Pancreas (tissue), 10 donors: Measurements from ENCODE around the gene STK39. TPM values are rescaled to one million over a fixed set of nuclear protein-coding genes. Genes with fewer than 3 reads are reported as not detected.

Source experiments
- ATAC-seq, 4 donors: fragments of 200-7000 bp; cut with Tn5 transposase; one replicate each; pipeline versions ENCODE4 v1.8.0 to v1.9.1; 2020; ENCODE audit warnings: mild to moderate bottlenecking in 4 of 4, moderate library complexity in 4 of 4
- DNase-seq, 6 donors: peaks; one replicate each; pipeline ENCODE4 v3.0.0-alpha.2; 2020
- FAIRE-seq: peaks from 2 replicates; lab custom pipeline; 2012; peaks lifted over from hg19 to GRCh38; lab: Jason Lieb, UNC
- H3K27ac ChIP-seq, 4 donors: fragments of 200-600 bp; sonication (generic); 1 replicate in 3 of 4; 2 replicates in 1 of 4; pipeline versions ENCODE4 v1.5.0 to v1.8.0; 2020
- H3K27me3 ChIP-seq, 4 donors: fragments of 200-600 bp; one replicate each; pipeline ENCODE4 v1.8.0; 2021
- H3K36me3 ChIP-seq, 3 donors: fragments of 200-600 bp; sonication (generic) in 1 of 3; one replicate each; pipeline versions ENCODE4 v1.5.0 to v1.8.0; 2020 to 2021
- H3K4me1 ChIP-seq, 3 donors: fragments of 200-600 bp; one replicate each; pipeline ENCODE4 v1.8.0; 2021
- H3K4me3 ChIP-seq, 4 donors: fragments of 200-600 bp; sonication (generic) in 2 of 4; one replicate each; pipeline versions ENCODE4 v1.5.0 to v1.8.0; 2020 to 2021
- H3K9me3 ChIP-seq, 4 donors: fragments of 200-600 bp; one replicate each; pipeline ENCODE4 v1.8.0; 2021
- CTCF ChIP-seq, 4 donors: fragments of 200-600 bp; sonication (generic) in 3 of 4; IDR thresholded peaks; one replicate each; pipeline versions ENCODE4 v1.5.0 to v1.8.0; 2021; ENCODE audit warnings: antibody characterized with exemption in 4 of 4
- WGBS, 2 donors: extraction: QIAGEN DNeasy Blood & Tissue Kit; methylation state at CpG; one replicate each; pipeline ENCODE4 v1.1.7; 2013; 5-methylcytosine and 5-hydroxymethylcytosine counted together
- intact Hi-C, 3 donors: fragments of 100-400 bp; cut with DNase I; formaldehyde crosslinking; loops; one replicate each; pipeline versions ENCODE4 v1.11.1 to v1.14.2; 2022
- polyA plus RNA-seq, 2 donors: library from polyadenylated mRNA; stranded (reverse); fragments of 200-250 nt; gene quantifications; one replicate each; pipeline ENCODE4 v1.2.3, GENCODE V29; 2013
- total RNA-seq, 6 donors: library from RNA; stranded (reverse); fragmentation: NEBNext Ultra II Directional in 4 of 6; extraction: Animal tissue kit (Norgen Biotek cat#: 25700) in 4 of 6; gene quantifications; one replicate each; pipeline versions ENCODE4 v1.2.1 to v1.2.4, GENCODE V29; 2021 to 2023
- donor health status: healthy with polysubstance abuse.
- donor health status: DM: no; HTN: no; CAD: no; lungs with moderate emphysema.
- donor health status: DM: no; HTN: no; CAD: no.
- donor health status: control.
- donor health status: control.
- donor health status: Bipolar disorder and iron deficiency.
- donor health status: DM: yes; HTN: yes; CAD: no.
- donor health status: DM: no; HTN: no; CAD: no.
- donor health status: DM: no; HTN: no; CAD: no.
- donor health status: DM: yes; HTN: yes; CAD: no.

The STK39 gene
- total and polyA plus RNA-seq, 8 donors: 9.5 to 23.1 (median 15.5) TPM

GRCh38 chr2:168189835-168190569, 57.4 kb downstream of the STK39 start:
- DNase-seq (no peak), FAIRE-seq (no peak), ATAC-seq (no peak)
- TF ChIP-seq CTCF (IDR thresholded peaks at IDR 0.05): no peak
- 85 to 89% methylated on average over 9 of the region's 9 CpGs for WGBS, 2 donors
- Histone ChIP-seq H3K27me3 (no peaks in the 10 kb centered on the region), H3K36me3 (no peaks in the 10 kb centered on the region), H3K9me3 (no peaks in the 10 kb centered on the region), H3K4me3 (no peak overlapping the region), H3K27ac (peak overlapping the region in 3 of 4 donors; percentile 23 to 38 (median 24)), H3K4me1 (peaks cover 6 to 49% (median 15%) of the 10 kb centered on the region in 3 donors)
- intact Hi-C loops: no loop called here

GRCh38 chr2:168188002-168188401, 59.4 kb downstream of the STK39 start:
- Histone ChIP-seq H3K9me3 (no peaks in the 10 kb centered on the region), H3K4me1 (peaks cover 13 to 61% (median 26%) of the 10 kb centered on the region in 3 donors), H3K36me3 (no peaks in the 10 kb centered on the region), H3K27ac (no peak overlapping the region), H3K27me3 (no peaks in the 10 kb centered on the region), H3K4me3 (no peak overlapping the region)
- intact Hi-C loops: no loop called here
- no peak for FAIRE-seq
- DNase-seq: no peak
- no peak for ATAC-seq
- TF ChIP-seq CTCF (IDR thresholded peaks at IDR 0.05): no peak
- 93 to 96% methylated on average over 2 of the region's 2 CpGs for WGBS, 2 donors

- TF ChIP-seq CTCF (IDR thresholded peaks at IDR 0.05): no peak
- H3K36me3 ChIP-seq: no peaks in the 10 kb centered on the region
- H3K9me3 ChIP-seq: no peaks in the 10 kb centered on the region
- 16 to 40% methylated on average over 2 of the region's 2 CpGs for WGBS, 2 donors
- peaks cover 13 to 57% (median 19%) of the 10 kb centered on the region in 3 donors for H3K4me1 ChIP-seq
- intact Hi-C loops: no loop called here
- DNase-seq: no peak
- no peak for ATAC-seq
- no peak overlapping the region for H3K4me3 ChIP-seq
- no peaks in the 10 kb centered on the region for H3K27me3 ChIP-seq
- no peak for FAIRE-seq
- no peak overlapping the region for H3K27ac ChIP-seq
These were observed 60.9 kb downstream of the STK39 start for GRCh38 chr2:168186452-168186851.

GRCh38 chr2:168185583-168186274, 61.7 kb downstream of the STK39 start:
- intact Hi-C loops: no loop called here
- ATAC-seq: peak in 1 of 4 donors; percentile 15
- H3K36me3 ChIP-seq: no peaks in the 10 kb centered on the region

More at GRCh38 chr2:168185583-168186274, 61.7 kb downstream of the STK39 start:
- no peak for DNase-seq
- no peak overlapping the region for H3K27ac ChIP-seq
- H3K27me3 ChIP-seq: no peaks in the 10 kb centered on the region
- peaks cover 19 to 57% (median 20%) of the 10 kb centered on the region in 3 donors for H3K4me1 ChIP-seq
- H3K9me3 ChIP-seq: no peaks in the 10 kb centered on the region
- FAIRE-seq: no peak
- TF ChIP-seq CTCF (IDR thresholded peaks at IDR 0.05): no peak
- H3K4me3 ChIP-seq: no peak overlapping the region
